ENCODE measurements around the gene COL4A4. TPM values are rescaled to one million over a fixed set of nuclear protein-coding genes. Genes with fewer than 3 reads are reported as not detected.

Gene COL4A4
- total RNA-seq, 6 donors from 2014 or later = 22.0 to 31.2 (median 26.1) TPM

- TF ChIP-seq POLR2A (IDR thresholded peaks at IDR 0.05) (no peak), EP300 (IDR thresholded peaks at IDR 0.05) (no peak), POLR2AphosphoS5 (IDR thresholded peaks at IDR 0.05) (no peak), CTCF (IDR thresholded peaks at IDR 0.05) (no peak)
- H3K36me3 ChIP-seq = no peaks in the 10 kb centered on the region
- ATAC-seq (ENCODE audit: low FRiP score in 2 of 2) = no peak
- H3K9me3 ChIP-seq = no peaks in the 10 kb centered on the region
- 82 to 86% methylated on average over 2 of the region's 2 CpGs for WGBS, 2 donors
- H3K4me1 ChIP-seq = no peaks in the 10 kb centered on the region
- no peaks in the 10 kb centered on the region for H3K27me3 ChIP-seq
- H3K4me3 ChIP-seq = no peak overlapping the region
- DNase-seq = no peak
- H3K27ac ChIP-seq = no peak overlapping the region
Measured at GRCh38 chr2:227025510-227025909, 138.5 kb downstream of the COL4A4 start.

GRCh38 chr2:227022608-227023007 is 141.4 kb downstream of the COL4A4 start:
- no peaks in the 10 kb centered on the region for H3K4me1 ChIP-seq
- 63 to 82% methylated on average over 3 of the region's 3 CpGs for WGBS, 2 donors

GRCh38 chr2:227020416-227020815 is 143.6 kb downstream of the COL4A4 start:
- ATAC-seq (ENCODE audit: low FRiP score in 2 of 2) = no peak

More at GRCh38 chr2:227022608-227023007, 141.4 kb downstream of the COL4A4 start:
- no peak overlapping the region for H3K4me3 ChIP-seq
- H3K36me3 ChIP-seq = no peaks in the 10 kb centered on the region
- TF ChIP-seq CTCF (IDR thresholded peaks at IDR 0.05) = no peak
- no peak for TF ChIP-seq POLR2AphosphoS5 (IDR thresholded peaks at IDR 0.05)
- no peak for TF ChIP-seq EP300 (IDR thresholded peaks at IDR 0.05)
- TF ChIP-seq POLR2A (IDR thresholded peaks at IDR 0.05) = no peak
- no peak overlapping the region for H3K27ac ChIP-seq
- no peaks in the 10 kb centered on the region for H3K27me3 ChIP-seq
- ATAC-seq (ENCODE audit: low FRiP score in 2 of 2) = no peak
- no peak for DNase-seq
- H3K9me3 ChIP-seq = no peaks in the 10 kb centered on the region

GRCh38 chr2:227016894-227017293 is 147.1 kb downstream of the COL4A4 start:
- Histone ChIP-seq H3K27me3 (no peaks in the 10 kb centered on the region), H3K36me3 (no peaks in the 10 kb centered on the region), H3K9me3 (no peaks in the 10 kb centered on the region), H3K27ac (no peak overlapping the region), H3K4me1 (no peaks in the 10 kb centered on the region), H3K4me3 (no peak overlapping the region)
- 57 to 64% methylated on average over 3 to 4 of the region's 4 CpGs for WGBS, 2 donors
- DNase-seq (no peak), ATAC-seq (ENCODE audit: low FRiP score in 2 of 2) (no peak)
- TF ChIP-seq POLR2AphosphoS5 (IDR thresholded peaks at IDR 0.05) (no peak), EP300 (IDR thresholded peaks at IDR 0.05) (no peak), CTCF (IDR thresholded peaks at IDR 0.05) (no peak), POLR2A (IDR thresholded peaks at IDR 0.05) (no peak)

More at GRCh38 chr2:227020416-227020815, 143.6 kb downstream of the COL4A4 start:
- TF ChIP-seq CTCF (IDR thresholded peaks at IDR 0.05) (no peak), EP300 (IDR thresholded peaks at IDR 0.05) (no peak), POLR2AphosphoS5 (IDR thresholded peaks at IDR 0.05) (no peak), POLR2A (IDR thresholded peaks at IDR 0.05) (no peak)
- H3K27ac ChIP-seq = no peak overlapping the region
- 69 to 79% methylated on average over 2 of the region's 2 CpGs for WGBS, 2 donors
- DNase-seq = no peak
- H3K4me1 ChIP-seq = no peaks in the 10 kb centered on the region
- H3K9me3 ChIP-seq = no peaks in the 10 kb centered on the region
- no peaks in the 10 kb centered on the region for H3K27me3 ChIP-seq
- no peaks in the 10 kb centered on the region for H3K36me3 ChIP-seq
- H3K4me3 ChIP-seq = no peak overlapping the region

GRCh38 chr2:227013881-227014280 is 150.1 kb downstream of the COL4A4 start:
- DNase-seq (peak in 1 of 2 donors; percentile 44), ATAC-seq (ENCODE audit: low FRiP score in 2 of 2) (no peak)
- H3K27me3 ChIP-seq = no peaks in the 10 kb centered on the region
- 93 to 95% methylated on average over 8 of the region's 8 CpGs for WGBS, 2 donors
- no peaks in the 10 kb centered on the region for H3K4me1 ChIP-seq
- H3K27ac ChIP-seq = no peak overlapping the region
- no peaks in the 10 kb centered on the region for H3K9me3 ChIP-seq
- H3K4me3 ChIP-seq = no peak overlapping the region
- no peak for TF ChIP-seq POLR2AphosphoS5 (IDR thresholded peaks at IDR 0.05)
- TF ChIP-seq CTCF (IDR thresholded peaks at IDR 0.05) = no peak
- no peak for TF ChIP-seq EP300 (IDR thresholded peaks at IDR 0.05)
- TF ChIP-seq POLR2A (IDR thresholded peaks at IDR 0.05) = no peak
- no peaks in the 10 kb centered on the region for H3K36me3 ChIP-seq

Measured in upper lobe of left lung (tissue), 6 donors.